NOMO-1 treated with DMSO at 0.1 percent for 48 hours (cell line): ENCODE results near the gene ASIC1.
"Not testable (repeated sequence)": the region's sequence is repeated elsewhere in the genome, so short reads cannot be mapped to it uniquely, and the experiment has no call there.

Source experiments
- DNase-seq: peaks from one replicate; lab custom pipeline; 2025; ENCODE audit not compliant: unreplicated experiment; lab: John Stamatoyannopoulos, UW

Gene ASIC1

GRCh38 chr12:50057000-50057841 is at the start of gene ASIC1:
Gene ASIC1 (plus strand): TSS chr12:50057596. CDS start chr12:50058767, 1,171 bp downstream.
- peak; percentile 22 for DNase-seq

DNA sequence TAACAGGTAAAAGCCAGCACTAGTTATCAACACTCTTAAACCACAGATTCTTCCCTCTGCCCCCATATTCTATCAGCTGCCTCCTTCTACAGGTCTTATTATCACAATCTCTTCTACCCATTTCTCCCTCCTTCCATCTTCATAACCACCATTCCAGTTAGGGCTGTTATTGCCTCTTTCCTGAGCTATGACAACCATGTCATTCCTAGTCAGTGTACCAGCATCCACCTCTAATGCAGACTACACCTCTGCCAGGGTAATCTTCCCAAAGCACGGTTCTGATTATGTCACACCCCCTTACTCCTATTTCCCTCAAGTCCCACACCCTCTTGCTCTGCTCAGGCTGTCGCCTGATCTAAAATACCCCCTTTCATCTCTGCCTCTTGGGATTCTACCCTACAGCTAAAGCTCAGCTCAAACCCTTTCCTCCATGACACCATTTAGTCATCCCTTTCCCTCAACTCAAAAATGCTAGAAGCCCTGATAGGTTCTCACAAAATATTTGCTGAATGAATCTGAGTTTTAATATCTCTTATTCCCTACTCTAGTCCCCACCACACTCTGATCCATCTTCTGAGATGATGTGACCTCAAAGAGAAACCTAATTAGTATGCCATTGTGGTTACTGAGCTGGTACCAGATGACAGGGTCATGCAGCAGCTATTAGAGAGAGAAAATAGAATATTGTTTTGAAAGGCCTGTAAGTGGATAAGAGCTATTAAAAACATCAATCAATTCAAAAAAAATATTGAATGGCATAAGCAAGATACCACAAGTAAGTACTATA is 43.8 kb upstream of the ASIC1 start:
- no peak for DNase-seq

DNA sequence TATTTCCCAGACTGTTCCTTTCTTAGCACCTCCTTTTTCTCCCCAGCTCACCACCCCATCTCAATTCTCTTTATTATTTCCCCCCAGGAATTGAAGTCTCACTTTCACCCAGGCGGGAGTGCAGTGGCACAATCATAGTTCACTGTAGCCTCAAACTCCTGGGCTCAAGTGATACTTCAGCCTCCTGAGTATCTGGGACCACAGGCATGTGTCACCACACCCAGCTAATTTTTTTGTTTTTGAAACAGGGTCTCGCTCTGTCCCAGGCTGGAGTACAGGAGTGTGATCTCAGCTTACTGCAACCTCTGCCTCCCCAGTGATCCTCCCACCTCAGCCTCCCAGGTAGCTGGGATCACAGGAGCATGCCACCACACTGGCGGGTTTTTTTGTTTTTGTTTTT is 43.1 kb upstream of the ASIC1 start:
- DNase-seq = no peak

- DNase-seq = no peak
Observed at GRCh38 chr12:50016501-50017475, 40.6 kb upstream of the ASIC1 start.

DNA sequence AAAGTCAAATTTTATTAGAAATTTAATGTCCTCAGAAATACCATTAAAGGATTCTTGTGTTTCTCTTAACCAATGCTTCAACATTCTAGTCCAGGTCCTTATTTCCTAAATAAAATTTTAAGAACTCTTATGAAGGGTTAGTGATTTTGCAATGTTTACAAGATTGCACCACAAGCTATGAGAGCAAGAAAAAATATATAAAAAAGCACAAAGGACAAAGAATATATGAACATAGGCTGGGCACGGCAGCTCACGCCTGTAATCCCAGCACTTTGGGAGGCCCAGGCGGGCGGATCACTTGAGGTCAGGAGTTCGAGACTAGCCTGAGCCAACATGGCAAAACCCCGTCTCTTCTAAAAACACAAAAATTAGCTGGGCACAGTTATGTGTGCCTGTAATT is 39.8 kb upstream of the ASIC1 start:
- peak; percentile 39 for DNase-seq

DNA sequence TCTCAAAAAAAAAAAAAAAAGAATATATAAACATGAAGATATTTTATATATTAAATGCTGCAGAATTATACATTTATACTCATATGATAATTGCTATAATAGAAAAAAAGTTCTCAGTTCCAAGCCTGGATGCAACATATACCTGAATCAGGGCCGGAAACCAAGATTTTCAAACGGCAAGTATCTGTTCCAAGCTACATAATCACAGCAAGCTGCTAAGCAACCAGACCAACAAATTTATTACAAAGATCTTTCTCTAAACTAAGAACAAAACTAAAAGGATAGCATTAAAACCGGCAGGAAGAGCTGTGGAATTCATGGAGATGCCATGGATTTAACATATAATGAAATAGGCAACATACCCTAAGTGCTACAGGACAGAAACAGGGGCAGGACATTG is 39.2 kb upstream of the ASIC1 start:
- DNase-seq = no peak

GRCh38 chr12:50018968-50019367 is 38.4 kb upstream of the ASIC1 start:
- no peak for DNase-seq

GRCh38 chr12:50019524-50019923 is 37.9 kb upstream of the ASIC1 start:
- no peak for DNase-seq

GRCh38 chr12:50021031-50021430 is 36.4 kb upstream of the ASIC1 start:
- DNase-seq = no peak

GRCh38 chr12:50022903-50023302 is 34.5 kb upstream of the ASIC1 start:
- no peak for DNase-seq

GRCh38 chr12:50024227-50024626 is 33.2 kb upstream of the ASIC1 start:
- DNase-seq = no peak

- DNase-seq = no peak
Observed at GRCh38 chr12:50024805-50025186, 32.6 kb upstream of the ASIC1 start.

- peak; percentile 98 for DNase-seq
Observed at GRCh38 chr12:50025187-50026059, 32.0 kb upstream of the ASIC1 start, which contains the start of gene RACGAP1. Gene RACGAP1 (minus strand): TSS chr12:50025494. CDS start chr12:50016715, 8,779 bp downstream.

- no peak for DNase-seq
Observed at GRCh38 chr12:50026691-50027090, 30.7 kb upstream of the ASIC1 start.

DNA sequence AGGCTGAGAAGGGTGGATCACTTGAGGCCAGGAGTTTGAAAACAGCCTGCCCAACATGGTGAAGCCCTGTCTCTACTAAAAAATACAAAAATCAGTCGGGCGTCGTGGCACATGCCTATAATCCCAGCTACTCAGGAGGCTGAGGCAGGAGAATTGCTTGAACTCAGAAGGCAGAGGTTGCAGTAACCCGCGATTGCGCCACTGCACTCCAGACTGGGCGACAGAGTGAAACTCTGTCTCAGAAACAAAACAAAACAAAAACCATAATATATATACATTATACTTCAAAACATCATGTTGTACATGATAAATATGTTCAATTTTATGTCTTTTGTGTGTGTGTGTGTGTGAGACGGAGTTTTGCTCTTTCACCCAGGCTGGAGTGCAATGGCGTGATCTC is 26.9 kb upstream of the ASIC1 start:
- DNase-seq = not testable (repeated sequence)

- no peak for DNase-seq
Observed at GRCh38 chr12:50032515-50032853, 24.9 kb upstream of the ASIC1 start.

GRCh38 chr12:50032854-50033581 is 24.4 kb upstream of the ASIC1 start:
- DNase-seq = peak; percentile 70

DNA sequence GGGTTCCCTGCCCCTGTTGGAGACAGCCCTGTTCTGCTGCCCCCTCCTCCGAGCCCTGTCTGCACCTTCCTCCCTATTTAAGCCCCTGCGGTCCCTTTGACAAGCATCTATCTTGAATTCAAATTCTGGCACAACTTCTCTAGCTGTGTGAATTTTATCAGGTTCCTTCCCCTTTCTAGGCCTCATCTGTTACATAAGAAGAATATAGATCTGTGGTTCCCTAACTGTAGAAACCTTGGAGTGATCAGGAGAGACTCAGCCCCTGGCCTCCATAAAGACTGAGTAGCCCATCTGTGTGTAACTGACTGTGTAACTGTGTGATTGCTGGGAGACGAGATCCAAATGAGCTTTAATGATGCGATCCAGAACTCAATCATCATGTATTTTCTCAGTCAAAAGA is 19.1 kb upstream of the ASIC1 start:
- peak; percentile 71 for DNase-seq

DNA sequence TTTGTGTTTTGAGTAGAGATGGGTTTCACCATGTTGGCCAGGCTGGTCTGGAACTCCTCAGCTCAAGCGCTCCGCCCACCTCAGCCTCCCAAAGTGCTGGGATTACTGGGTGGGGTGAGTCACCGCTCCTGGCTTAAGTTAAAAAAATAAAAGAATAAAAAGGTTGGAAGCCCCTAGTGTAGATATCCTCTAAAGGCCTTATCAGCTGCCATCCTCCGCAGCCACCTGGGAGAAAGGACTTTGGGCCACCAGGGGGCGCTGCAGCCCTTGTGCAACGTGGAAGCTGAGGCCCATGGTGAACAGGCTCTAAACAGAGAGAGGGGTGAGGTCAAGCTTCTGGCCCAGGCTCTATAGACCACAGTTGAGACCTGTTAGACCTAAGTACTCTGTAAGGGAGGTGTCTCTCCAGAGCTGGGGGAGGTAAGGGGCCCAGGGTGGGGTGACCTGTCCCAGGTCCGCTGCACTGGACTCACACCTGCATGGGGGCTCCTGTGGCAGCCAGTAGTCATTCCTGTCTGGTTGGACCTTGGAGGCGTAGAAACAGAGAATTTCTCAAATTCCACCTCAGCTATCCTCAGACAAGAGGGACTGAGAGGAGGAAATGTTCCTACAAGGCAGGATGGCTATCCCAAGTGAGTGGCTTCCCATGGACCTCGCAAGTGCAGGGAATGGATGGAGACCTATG is 18.1 kb upstream of the ASIC1 start:
- peak; percentile 66 for DNase-seq
